Activated T-cell treated with anti-CD3 and anti-CD28 coated beads, Interleukin-2, amount 50 U/mL, for 1 hour (primary cell): ENCODE results near the gene C1orf141.
A peak's percentile ranks its signal among the peaks of the same experiment; 100 is the strongest.
"Not testable (repeated sequence)": the region's sequence is repeated elsewhere in the genome, so short reads cannot be mapped to it uniquely, and the experiment has no call there.

Source experiments
- DNase-seq: peaks from one replicate; pipeline ENCODE4 v3.0.0-alpha.2; 2020

C1orf141 gene

DNA sequence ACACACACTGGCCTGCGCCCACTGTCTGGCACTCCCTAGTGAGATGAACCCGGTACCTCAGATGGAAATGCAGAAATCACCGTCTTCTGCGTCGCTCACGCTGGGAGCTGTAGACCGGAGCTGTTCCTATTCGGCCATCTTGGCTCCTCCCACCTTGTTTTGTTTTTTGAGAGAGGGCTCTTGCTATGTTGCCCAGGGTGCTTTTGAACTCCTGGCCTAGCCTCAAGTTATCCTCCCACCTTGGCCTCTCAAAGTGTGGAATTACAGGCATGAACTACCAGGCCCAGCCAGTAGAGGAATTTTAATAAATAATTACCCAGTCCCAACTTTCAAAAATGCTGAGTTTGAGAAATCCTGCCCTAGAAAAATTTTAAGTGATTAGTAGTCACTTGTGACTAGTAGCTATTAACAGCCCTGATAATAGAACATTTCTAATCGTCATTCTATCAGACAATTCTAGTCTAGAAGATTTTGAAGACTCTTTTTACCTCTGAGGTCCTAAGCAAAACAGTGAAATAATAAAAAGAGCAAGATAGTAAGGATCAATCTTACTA is 49.9 kb downstream of the C1orf141 start:
- no peak for DNase-seq

DNA sequence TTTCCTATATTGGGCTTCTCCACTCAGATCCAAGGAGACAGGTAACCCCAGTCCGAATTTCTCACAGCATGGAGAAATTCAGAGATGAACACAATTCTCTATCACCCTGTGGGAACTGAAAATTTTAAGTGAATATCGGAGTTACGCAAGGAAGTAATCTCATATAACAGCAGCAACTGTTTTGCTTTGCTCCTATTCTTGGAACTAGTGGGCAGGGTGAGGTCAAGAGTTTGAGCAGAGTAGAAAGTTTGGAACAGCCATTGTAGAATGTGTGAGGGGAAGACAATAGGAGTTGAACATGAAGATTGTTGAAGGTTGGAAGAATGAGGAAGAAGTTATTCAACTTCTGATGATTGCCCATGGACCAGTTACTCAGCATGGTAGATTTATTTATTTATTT is 56.5 kb downstream of the C1orf141 start:
- DNase-seq = no peak

DNA sequence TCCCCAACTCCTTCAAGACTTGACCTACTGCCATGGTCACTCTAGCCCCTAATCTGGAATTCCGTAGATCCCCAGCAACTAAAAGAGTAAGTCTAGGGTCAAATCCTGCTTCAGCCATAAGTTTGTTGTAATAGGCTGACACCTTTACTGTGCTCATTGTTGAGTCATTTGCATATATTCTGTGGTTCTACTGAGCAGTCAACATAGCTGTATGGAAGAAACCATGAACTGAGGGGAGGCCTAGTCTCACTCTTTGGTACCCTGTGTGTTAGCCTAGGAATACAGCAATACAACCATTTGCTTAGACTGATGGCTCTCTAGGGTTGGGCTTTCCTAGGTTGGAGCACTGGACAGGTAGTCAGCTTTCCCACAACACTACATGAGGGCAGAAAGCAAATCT is 57.2 kb downstream of the C1orf141 start:
- DNase-seq = no peak

DNA sequence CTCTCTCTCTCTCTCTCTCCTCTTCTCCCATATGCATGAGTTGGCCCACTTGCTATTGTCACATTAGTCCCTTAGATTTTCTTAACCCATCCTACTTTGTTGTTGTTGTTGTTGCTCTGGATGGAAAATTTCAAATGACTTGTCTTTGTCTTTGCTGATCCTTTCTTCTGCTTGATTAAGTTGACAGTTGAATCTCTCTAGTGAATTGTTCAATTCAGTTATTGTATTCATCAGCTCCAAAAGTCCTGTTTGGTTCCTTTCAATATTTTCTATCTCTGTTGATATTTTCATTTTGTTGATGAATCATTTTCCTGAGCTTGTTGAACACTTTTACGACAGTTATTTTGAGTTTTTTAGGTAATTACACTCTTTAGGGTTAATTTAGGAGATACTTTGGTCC is 62.0 kb downstream of the C1orf141 start:
- no peak for DNase-seq

DNA sequence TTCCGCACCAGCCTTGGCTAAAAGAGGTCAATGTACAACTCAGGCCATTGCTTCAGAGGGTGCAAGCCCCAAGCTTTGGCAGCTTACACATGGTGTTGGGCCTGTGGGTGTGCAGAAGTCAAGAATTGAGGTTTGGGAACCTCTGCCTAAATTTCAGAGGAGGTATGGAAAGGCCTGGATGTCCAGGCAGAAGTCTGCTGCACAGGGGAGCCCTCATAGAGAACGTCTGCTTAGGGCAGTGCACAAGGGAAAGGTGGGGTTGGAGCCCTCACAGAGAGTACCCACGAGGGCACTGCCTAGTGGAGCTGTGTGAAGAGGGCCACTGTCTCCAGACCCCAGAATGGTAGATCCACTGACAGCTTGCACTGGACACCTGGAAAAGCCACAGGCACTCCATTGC is 67.1 kb downstream of the C1orf141 start:
- DNase-seq = not testable (repeated sequence)

DNA sequence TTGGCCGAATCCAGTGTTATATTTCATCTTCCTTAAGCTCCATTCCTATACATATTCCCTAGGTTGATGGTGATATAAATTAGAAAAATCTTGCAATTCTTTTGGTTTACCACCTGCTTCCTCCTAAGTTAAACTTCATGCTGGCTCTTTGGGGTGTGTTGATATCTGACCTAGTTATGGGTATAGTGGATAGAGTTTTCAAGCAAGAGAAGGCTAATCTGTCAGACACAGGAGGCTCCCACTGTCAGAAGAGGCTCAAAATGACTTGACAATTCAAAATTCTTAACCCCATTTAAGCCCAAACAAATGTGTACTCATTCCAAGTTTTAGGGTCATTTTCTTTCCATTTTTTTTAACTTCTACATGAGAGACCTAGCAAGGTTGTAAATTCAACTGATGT is 72.4 kb downstream of the C1orf141 start:
- no peak for DNase-seq

DNA sequence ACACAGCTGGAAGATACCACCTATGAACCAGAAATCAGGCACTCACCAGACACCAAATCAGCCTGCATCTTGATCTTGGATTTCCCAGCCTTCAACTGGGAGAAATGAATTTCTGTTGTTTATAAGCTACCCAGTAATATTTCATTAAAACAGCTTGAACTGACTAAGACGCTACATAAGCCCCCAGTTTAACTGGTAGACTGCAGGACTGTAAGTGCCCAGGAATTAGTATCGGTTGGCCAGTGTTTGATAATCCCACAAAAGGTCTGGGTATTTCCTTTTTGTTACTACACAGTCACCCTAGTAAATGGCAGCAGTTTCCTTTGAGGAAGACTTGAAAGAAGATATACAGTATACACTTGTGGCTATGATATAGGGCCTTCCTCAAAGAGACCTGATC is 73.5 kb downstream of the C1orf141 start:
- no peak for DNase-seq

DNA sequence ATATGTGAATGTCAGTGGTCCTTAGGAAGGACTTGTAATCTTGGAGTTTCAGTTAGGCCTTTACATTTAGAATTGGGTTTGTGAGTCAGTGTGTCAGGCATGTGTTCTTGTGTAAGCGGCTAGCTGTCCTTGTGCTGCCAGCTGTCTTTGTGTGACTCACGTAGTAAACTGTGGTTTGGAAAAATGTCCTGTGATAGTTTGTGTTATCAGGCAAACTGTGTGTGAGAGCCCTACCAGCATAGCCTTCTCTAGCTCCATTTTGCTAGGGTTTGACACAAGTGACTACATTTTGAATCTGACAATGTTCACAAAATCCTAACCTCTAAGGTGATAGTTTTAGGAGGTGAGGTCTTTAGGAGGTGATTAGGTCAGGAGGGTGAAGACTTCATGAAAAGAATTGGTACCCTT is 74.0 kb downstream of the C1orf141 start:
- no peak for DNase-seq

DNA sequence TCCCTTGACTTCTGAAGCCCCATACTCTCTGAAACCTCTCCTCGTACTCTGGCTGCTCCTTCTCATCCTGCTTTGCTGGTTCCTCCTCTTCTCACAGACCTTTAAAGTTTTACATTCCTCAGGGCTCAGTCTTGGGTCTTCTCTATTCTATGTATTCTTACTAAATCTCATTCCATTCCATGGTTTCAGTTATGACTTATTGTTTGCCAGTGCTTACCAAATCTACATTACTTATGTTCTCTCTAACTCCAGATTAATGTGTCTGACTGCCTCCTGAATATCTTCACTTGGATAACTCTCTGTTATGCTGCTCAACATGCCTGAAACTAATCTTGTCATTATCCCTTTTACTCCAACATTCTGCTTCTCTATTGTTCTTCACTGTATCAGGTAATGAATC is 75.4 kb downstream of the C1orf141 start:
- DNase-seq = no peak

DNA sequence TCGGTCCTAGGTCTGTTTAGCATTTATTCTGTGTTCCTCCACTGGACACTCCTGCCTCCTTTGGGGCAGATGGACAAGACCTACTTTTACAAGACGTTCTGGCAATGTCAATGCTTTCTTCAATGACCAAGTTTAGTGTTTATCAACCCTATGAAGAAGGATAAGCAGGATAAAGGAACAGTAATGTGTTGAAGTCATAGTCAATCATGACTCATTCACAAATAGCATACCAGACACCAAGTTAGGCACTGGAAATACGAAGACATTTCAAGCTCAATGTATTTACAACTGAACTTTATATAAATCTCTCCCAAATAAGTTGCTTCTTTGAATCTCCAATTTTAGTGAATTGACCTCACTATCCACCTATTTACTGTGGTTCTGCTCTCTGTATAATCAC is 76.0 kb downstream of the C1orf141 start:
- no peak for DNase-seq

DNA sequence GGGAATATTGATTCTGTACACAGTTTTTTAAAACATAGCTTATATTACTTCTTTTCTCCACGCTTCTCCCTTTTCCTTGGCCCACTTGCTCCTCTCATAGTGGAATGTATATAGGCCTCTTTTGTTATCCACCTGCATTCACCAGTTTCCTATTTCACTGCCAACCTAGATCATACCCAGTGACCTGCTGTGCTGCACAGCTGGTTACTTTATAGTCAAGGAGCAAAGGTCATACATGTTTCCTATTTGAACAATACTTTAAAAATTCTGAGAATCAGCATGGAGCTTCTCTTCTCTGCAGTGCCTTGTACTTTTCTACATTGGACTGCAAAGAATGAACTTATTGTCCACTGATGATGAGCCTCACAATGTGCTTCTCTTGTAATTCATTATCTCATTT is 76.5 kb downstream of the C1orf141 start:
- DNase-seq = no peak

DNA sequence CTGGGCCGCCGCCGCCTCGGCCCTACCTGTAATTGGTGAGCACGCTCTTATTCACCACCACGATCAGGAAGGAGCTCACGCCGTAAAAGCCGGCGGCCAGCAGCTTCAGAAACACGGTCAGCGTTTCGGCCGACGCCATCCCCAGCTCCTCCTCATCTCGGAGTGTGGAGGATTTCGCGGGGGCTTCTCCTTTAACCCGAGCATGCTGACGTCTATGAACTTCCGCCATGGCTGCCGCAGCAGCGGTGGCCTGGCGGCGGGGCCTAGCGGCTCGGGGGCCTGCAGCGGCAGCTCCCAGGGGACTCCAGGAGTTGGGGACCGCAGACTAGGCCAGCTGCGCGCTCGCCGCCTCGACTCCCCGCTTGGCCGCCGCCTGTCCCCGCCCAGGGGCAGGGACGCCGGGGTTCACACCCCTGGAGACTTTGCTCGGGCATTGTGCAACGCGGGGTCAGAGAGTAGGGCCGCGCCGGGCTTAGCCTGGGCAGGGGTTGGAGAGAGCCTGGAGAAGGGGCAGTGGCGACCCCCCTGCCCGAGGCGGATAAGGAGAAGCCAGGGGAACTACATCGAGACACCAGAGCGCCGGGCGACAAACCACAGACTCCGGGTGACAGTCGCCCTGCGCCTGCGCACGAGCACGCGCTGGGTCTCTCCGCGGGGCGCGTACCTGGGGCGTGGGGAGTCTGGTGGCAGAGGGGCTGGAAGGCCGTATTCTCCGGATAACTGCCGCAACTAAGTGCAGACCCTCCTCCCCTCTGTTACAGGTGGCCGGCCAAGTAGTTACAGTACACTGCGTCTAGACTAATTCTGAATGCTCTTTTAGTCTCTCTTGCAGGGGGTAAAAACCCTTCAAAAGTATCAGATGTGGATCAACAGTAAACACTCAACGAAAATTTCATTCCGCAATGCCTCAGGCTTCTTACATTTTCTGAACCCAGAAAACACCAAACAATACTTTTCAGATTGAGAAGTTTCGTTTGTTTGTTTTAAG is 80.7 kb downstream of the C1orf141 start, which contains the start of gene SLC35D1:
Gene SLC35D1, minus strand, starts transcription at position 364 of the 988 bp plus-strand sequence. Its CDS starts 135 bp downstream, at position 229.
- peak; percentile 80 for DNase-seq

DNA sequence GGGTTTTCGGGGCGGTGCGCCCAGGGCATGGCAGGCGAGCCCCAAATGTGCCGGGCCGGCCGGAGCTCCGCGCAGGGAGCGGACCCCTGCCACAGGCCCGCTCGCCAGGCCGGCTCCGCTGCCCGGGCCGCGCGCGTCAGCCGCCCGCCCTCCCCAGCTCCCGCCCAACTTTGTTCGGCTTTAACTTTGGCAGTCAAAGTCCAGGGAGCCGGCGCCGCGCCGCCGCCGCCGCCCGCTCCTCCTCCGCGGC is 81.3 kb downstream of the C1orf141 start:
- DNase-seq = peak; percentile 61

DNA sequence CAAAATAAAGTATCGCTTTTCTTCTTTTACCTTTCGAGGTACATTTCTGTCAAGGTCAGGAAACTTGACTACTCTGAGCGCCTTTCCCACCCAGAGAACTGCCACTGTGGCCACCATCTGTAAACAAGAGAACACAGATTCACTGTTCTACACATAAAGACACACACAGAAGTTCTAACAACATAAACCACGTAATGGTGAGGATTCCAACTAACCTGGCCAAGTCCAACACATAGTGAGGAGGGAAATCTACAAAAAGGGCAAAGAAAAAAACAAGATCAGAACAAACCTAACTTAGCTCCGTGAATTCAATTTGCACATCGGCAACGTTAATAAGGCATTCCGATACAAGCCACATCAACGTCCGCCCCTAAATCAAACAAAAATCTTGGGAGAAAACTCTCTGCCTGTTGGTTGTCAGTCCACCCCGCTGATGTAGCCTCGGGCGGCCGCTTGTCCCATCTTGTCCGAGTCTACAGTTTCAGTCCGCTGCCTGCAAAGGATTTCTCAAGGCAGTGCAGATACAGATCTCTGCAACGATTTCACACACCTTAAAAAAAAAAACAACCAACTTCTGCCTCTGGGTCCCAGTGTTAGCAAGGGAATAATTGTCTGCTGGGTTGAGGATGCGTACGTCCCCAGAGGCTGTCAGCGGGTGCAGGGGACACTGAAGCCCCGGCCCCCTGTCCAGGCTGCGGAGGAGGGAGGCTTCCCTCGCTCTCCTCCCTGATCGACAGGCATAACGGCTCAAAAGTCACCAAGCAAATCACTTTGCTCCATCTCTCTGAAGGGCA is 81.8 kb downstream of the C1orf141 start:
- no peak for DNase-seq

DNA sequence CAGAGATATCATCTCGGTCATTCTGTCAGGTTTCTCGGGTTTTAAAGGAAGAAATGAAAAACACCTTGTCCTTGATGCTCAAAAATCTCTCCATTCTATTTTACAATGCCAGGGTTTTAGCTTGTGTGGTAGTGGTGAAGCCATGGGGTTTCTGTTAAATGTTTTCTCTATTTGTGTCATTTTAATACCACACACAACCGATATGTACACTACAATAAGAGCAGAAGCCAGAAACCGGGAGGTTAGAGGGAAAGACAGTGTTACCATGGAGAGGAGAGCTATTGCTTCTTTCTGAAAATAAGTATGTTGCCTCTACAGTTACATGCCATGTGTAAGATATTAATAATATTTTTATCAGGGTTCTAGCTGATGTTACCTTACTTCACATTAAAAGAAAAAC is 83.6 kb downstream of the C1orf141 start:
- no peak for DNase-seq

DNA sequence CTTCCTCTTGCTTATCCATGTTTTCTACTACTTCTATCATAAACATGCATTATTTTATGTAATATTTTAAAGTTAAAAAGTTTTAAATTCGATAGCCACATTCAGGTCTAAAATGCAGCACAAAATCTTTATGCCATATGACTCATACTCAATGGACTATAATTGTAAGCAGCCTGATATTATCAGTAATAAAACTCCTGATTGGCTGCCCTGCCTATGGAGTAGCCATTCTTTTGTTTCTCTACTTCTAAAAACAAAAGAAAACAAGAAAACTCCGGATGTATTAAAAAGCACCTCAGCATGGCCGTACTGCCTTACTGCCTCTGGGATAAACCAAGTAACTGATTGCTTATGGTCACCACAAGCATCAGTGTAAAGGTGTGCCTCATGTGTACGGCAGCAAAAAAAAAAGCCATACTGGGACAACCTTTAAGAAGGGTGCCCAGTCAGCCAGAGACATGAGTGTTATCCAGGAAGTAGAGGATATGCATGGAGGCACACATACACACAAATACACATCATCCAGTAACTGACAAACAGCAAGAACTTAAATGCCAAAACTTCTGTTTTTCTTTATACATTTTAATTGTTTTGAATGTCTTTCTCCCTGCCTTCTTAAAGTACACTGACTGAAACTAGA is 90.0 kb downstream of the C1orf141 start:
- no peak for DNase-seq

DNA sequence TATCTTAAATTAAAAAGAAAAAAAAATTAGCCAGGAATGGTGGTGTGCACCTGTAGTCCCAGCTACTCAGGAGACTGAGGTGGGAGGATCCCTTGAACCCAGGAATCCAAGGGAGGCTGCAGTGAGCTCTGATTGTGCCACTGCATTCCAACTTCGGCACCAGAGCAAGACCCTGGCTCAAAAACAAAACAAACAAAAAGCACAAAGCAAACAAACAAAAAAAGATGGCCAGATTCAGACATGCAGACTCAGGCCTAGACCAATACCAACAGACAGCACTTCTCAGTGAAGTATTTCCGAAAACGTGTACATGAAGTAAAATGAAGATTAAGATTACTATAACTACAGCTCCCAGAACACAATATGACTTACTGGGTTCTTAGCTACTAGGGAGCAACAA is 91.4 kb downstream of the C1orf141 start:
- DNase-seq = no peak
